Measurements from ENCODE around the gene CFAP77. TPM values are rescaled to one million over a fixed set of nuclear protein-coding genes. Genes with fewer than 3 reads are reported as not detected.

CFAP77 gene
- total and polyA plus RNA-seq, 2 donors from 2014 or later = 0.50 TPM; not detected in 1

DNA sequence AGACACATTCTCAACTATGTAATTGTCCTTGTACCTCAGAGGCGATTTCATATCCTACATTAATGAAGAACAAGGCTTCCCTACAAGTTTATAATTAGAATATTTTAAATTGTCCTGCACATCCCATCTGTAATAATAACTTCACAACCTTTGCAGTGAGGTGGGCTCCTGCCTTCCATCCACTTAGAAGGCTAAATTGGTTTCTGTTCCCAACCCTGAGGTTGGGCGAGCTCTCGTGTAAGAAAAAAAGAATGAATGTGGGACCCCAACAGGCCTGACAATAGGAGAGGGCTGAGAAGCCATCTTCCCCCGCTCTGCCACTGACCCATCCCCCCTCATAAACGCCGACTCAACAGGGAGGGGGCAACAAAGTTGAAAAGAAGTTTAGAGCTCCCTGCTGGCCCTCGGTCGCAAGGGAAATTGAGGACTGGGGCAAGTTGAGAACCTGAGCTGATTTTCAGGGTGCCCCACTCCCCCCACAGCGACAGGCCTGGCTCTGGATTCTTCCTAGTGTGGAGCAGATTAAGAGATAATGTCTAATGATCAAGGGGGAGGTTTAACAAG lies 181.8 kb downstream of the CFAP77 start:
- TF ChIP-seq, protein P1, sequence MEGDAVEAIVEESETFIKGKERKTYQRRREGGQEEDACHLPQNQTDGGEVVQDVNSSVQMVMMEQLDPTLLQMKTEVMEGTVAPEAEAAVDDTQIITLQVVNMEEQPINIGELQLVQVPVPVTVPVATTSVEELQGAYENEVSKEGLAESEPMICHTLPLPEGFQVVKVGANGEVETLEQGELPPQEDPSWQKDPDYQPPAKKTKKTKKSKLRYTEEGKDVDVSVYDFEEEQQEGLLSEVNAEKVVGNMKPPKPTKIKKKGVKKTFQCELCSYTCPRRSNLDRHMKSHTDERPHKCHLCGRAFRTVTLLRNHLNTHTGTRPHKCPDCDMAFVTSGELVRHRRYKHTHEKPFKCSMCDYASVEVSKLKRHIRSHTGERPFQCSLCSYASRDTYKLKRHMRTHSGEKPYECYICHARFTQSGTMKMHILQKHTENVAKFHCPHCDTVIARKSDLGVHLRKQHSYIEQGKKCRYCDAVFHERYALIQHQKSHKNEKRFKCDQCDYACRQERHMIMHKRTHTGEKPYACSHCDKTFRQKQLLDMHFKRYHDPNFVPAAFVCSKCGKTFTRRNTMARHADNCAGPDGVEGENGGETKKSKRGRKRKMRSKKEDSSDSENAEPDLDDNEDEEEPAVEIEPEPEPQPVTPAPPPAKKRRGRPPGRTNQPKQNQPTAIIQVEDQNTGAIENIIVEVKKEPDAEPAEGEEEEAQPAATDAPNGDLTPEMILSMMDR (IDR thresholded peaks at IDR 0.05; ENCODE audit: borderline replicate concordance, extremely low read depth, insufficient read depth) = no peak
- DNase-seq (no peak), FAIRE-seq (no peak)
- Histone ChIP-seq H3K4me1 (ENCODE audit: control insufficient read depth in 2 of 3, insufficient read depth in 2 of 3, low read depth in 1 of 3, low read length in 3 of 3) (peaks cover 0 to 4% (median 0%) of the 10 kb centered on the region in 3 donors), H3K4me3 (ENCODE audit: low read length in 3 of 3) (no peak overlapping the region), H3K27me3 (ENCODE audit: control insufficient read depth, insufficient read depth, low read length) (peaks cover 34% of the 10 kb centered on the region), H3K9ac (ENCODE audit: low read length in 3 of 3) (no peak overlapping the region), H3K27ac (ENCODE audit: low read depth in 2 of 2, low read length in 2 of 2) (no peak overlapping the region), H3K9me3 (ENCODE audit: control insufficient read depth in 2 of 3, insufficient read depth in 1 of 3, low read length in 3 of 3) (no peaks in the 10 kb centered on the region), H3K36me3 (ENCODE audit: control insufficient read depth in 2 of 3, insufficient read depth in 3 of 3, low read length in 3 of 3) (peaks cover 0 to 7% (median 0%) of the 10 kb centered on the region in 3 donors)
- intact Hi-C loops (cut with DNase I) = no loop called here

DNA sequence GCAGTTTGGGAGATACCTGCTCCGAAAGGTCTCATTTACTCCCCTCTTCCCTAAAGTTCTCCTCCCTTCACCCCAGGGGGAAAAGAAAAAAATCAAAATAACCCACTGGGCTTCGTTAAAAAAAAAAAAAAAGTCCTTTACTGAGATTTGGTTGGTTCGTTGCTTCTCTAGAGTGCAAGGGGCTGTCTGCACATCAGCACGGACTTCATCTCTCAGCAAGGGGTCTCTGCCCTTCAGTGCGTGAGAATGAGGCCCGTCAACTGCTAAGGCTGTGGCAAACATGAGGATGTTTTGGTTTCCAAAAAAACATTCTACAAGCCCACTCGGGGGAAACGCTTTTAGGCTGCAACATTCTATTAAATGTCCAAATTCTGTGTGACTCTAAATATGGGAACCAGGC lies 182.4 kb downstream of the CFAP77 start:
- no peaks in the 10 kb centered on the region for H3K9me3 ChIP-seq (ENCODE audit: control insufficient read depth in 2 of 3, insufficient read depth in 1 of 3, low read length in 3 of 3)
- peaks cover 0 to 8% (median 0%) of the 10 kb centered on the region in 3 donors for H3K36me3 ChIP-seq (ENCODE audit: control insufficient read depth in 2 of 3, insufficient read depth in 3 of 3, low read length in 3 of 3)
- no peak overlapping the region for H3K4me3 ChIP-seq (ENCODE audit: low read length in 3 of 3)
- no peak for FAIRE-seq
- H3K9ac ChIP-seq (ENCODE audit: low read length in 3 of 3) = no peak overlapping the region
- H3K4me1 ChIP-seq (ENCODE audit: control insufficient read depth in 2 of 3, insufficient read depth in 2 of 3, low read depth in 1 of 3, low read length in 3 of 3) = no peaks in the 10 kb centered on the region
- TF ChIP-seq, protein P1 (IDR thresholded peaks at IDR 0.05; ENCODE audit: borderline replicate concordance, extremely low read depth, insufficient read depth) = no peak
- H3K27ac ChIP-seq (ENCODE audit: low read depth in 2 of 2, low read length in 2 of 2) = no peak overlapping the region
- intact Hi-C loops (cut with DNase I) = no loop called here
- H3K27me3 ChIP-seq (ENCODE audit: control insufficient read depth, insufficient read depth, low read length) = peaks cover 32% of the 10 kb centered on the region
- no peak for DNase-seq

DNA sequence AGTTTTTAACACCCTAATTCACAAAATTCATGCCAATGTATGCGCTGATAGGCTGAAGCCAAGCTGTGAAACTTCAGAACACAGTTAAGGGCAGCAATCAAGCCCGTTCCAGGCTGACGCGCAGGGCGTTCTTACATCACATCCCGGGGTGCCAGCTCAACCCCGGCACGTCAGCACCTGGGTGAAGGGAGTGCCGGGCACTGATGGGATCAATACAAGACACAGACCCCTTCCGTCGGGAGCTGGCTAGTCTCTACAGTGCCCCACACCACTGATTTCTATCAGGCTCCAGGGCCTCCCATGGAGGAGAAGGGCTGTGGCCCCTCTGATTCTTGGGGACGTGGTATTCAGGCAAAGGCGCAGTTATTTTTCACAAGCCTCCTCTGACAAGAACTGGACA lies 184.4 kb downstream of the CFAP77 start:
- Histone ChIP-seq H3K9me3 (ENCODE audit: control insufficient read depth in 2 of 3, insufficient read depth in 1 of 3, low read length in 3 of 3) (no peaks in the 10 kb centered on the region), H3K27ac (ENCODE audit: low read depth in 2 of 2, low read length in 2 of 2) (no peak overlapping the region), H3K4me1 (ENCODE audit: control insufficient read depth in 2 of 3, insufficient read depth in 2 of 3, low read depth in 1 of 3, low read length in 3 of 3) (no peaks in the 10 kb centered on the region), H3K9ac (ENCODE audit: low read length in 3 of 3) (no peak overlapping the region), H3K36me3 (ENCODE audit: control insufficient read depth in 2 of 3, insufficient read depth in 3 of 3, low read length in 3 of 3) (peaks cover 0 to 8% (median 3%) of the 10 kb centered on the region in 3 donors), H3K4me3 (ENCODE audit: low read length in 3 of 3) (no peak overlapping the region), H3K27me3 (ENCODE audit: control insufficient read depth, insufficient read depth, low read length) (peaks cover 18% of the 10 kb centered on the region)
- TF ChIP-seq, protein P1 (IDR thresholded peaks at IDR 0.05; ENCODE audit: borderline replicate concordance, extremely low read depth, insufficient read depth) = no peak
- intact Hi-C loops (cut with DNase I) = no loop called here
- FAIRE-seq (no peak), DNase-seq (no peak)

DNA sequence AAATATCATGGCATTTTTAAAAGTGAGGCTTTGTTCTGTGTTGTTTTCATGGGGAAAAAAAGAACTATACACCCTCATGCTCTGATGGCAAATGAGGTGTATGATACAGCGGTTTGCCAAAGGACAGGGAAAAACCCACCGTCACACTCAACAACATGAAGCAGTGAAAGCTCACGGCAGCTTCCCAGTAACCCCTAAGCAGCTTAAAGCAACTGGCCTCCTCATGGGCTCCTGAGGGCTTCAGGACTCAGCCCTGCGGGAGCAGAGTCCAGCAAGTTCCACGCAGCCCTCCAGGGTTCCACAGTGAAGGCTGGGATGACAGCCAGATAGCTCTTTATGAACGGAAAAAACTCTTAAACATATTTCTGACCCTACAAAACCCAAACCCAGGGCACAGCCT lies 185.3 kb downstream of the CFAP77 start:
- DNase-seq (no peak), FAIRE-seq (no peak)

More for the DNA sequence above, 185.3 kb downstream of the CFAP77 start:
- Histone ChIP-seq H3K9me3 (ENCODE audit: control insufficient read depth in 2 of 3, insufficient read depth in 1 of 3, low read length in 3 of 3) (no peaks in the 10 kb centered on the region), H3K36me3 (ENCODE audit: control insufficient read depth in 2 of 3, insufficient read depth in 3 of 3, low read length in 3 of 3) (peaks cover 0 to 12% (median 3%) of the 10 kb centered on the region in 3 donors), H3K27ac (ENCODE audit: low read depth in 2 of 2, low read length in 2 of 2) (no peak overlapping the region), H3K4me3 (ENCODE audit: low read length in 3 of 3) (no peak overlapping the region), H3K27me3 (ENCODE audit: control insufficient read depth, insufficient read depth, low read length) (peaks cover 18% of the 10 kb centered on the region), H3K4me1 (ENCODE audit: control insufficient read depth in 2 of 3, insufficient read depth in 2 of 3, low read depth in 1 of 3, low read length in 3 of 3) (no peaks in the 10 kb centered on the region), H3K9ac (ENCODE audit: low read length in 3 of 3) (no peak overlapping the region)
- TF ChIP-seq, protein P1 (IDR thresholded peaks at IDR 0.05; ENCODE audit: borderline replicate concordance, extremely low read depth, insufficient read depth) = no peak
- intact Hi-C loops (cut with DNase I) = no loop called here
